NT2/D1 (cell line): ENCODE data around the gene MACROH2A2.

Experiments
- SUZ12 ChIP-seq: IDR thresholded peaks from 2 replicates; pipeline ENCODE4 v1.6.1; 2011; ENCODE audit not compliant: insufficient read length, insufficient read depth; ENCODE audit errors: extremely low read depth
- ZNF274 ChIP-seq: IDR thresholded peaks from 2 replicates; pipeline ENCODE4 v1.6.1; 2011; ENCODE audit warnings: mild to moderate bottlenecking, low read depth, low read length

DNA sequence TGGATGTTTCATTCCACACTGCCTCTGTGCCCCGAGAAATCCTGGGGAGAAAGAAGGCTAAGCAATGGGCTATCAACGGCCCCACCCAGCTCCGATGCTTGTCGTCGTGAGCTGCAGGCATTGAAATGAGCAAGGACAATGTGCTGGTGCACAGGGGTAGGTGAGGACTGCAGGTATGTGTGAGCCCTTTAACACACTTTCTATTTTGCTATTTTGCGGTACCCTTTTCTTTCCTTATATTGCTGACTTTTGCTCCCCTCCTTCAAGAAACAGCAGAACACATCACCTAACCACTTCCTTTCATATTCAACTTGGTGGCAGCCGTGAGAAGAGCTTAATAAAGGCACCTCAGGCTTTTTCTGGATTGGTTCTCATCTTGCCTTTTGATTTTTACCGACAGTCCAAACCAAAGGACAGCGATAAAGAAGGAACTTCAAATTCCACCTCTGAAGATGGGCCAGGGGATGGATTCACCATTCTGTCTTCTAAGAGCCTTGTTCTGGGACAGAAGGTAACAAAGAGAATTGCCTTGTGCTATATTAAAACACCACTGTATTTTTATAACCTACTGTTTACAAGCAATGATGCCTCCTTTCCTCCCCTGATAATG is 40.8 kb downstream of the MACROH2A2 start:
- no peak for TF ChIP-seq SUZ12
- no peak for TF ChIP-seq ZNF274
